GM19025 (cell line): ENCODE data around the gene ZNF521.

ENCODE experiments used
- ATAC-seq: cut with Tn5 transposase; IDR thresholded peaks from one replicate; pipeline ENCODE4 v1.9.1; 2021; ENCODE audit warnings: mild to moderate bottlenecking, low read depth, moderate library complexity; ENCODE audit not compliant: unreplicated experiment

The ZNF521 gene

DNA sequence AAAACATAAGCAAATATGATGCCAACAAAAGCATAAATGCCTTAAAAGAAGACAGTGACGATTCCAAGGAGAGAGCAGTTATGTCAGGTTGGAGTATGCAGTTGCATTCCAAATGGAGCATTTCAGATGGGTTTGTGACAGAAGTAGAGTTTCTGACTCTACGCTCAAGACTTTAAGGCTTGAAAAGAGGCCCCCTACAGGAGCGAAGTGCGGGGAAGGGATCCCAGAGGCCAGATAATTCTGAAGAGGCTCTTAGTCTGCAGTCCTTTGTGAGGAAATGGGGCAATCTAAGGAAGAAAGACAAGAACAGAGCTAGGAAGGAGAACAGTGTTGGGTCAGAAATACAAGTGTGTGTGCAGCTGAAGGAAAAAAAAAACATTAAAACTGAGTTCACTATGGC lies 95.5 kb downstream of the ZNF521 start:
- ATAC-seq: no peak

GRCh38 chr18:25253779-25254178 lies 98.2 kb downstream of the ZNF521 start:
- no peak for ATAC-seq

- no peak for ATAC-seq
These were observed 98.8 kb downstream of the ZNF521 start for GRCh38 chr18:25253136-25253535.

DNA sequence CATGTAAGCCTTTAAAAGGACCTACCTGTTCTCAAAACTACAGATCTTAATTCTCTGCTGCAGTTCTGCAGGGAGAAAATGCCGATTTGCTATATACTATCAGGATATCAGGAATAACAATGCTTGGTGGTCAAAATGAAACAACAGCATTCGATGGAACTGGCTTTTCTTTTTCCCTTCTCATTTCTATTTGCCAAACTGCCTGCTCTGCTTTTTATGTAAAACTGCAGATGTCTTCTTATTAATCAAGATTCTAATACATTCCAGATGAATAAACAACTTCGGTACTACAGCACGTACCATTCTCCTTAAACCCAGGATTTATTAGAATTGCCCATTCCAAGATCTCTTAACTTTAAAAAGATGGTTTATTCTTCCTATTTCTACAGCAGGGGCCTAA lies 100.9 kb downstream of the ZNF521 start:
- ATAC-seq: no peak

- ATAC-seq: no peak
These were observed 101.5 kb downstream of the ZNF521 start for GRCh38 chr18:25250474-25250851.

- ATAC-seq: no peak
These were observed 103.2 kb downstream of the ZNF521 start for GRCh38 chr18:25248755-25249154.

- no peak for ATAC-seq
These were observed 104.2 kb downstream of the ZNF521 start for GRCh38 chr18:25247725-25248124.

GRCh38 chr18:25244924-25245698 lies 106.9 kb downstream of the ZNF521 start:
- no peak for ATAC-seq

GRCh38 chr18:25244170-25244569 lies 107.8 kb downstream of the ZNF521 start:
- no peak for ATAC-seq

- no peak for ATAC-seq
These were observed 108.2 kb downstream of the ZNF521 start for GRCh38 chr18:25243754-25244153.

DNA sequence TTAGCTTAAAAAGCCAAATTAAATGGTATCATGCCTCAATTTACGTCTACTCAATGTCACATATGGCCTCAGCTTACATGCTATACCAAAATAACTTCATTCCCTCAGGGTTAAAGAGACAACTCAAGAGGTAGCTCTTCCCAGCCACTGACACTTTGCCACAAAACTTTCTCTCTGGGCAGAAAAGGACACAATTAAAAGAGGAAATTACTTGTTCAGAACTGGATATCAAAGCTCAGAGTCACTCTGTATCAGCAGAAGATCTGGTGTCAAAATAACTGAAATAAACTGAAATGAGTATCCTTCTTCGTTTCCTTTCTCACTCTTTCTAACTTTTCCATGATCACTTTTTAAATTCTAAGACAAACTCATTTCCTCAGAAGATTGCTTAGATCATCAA lies 108.7 kb downstream of the ZNF521 start:
- ATAC-seq: no peak

DNA sequence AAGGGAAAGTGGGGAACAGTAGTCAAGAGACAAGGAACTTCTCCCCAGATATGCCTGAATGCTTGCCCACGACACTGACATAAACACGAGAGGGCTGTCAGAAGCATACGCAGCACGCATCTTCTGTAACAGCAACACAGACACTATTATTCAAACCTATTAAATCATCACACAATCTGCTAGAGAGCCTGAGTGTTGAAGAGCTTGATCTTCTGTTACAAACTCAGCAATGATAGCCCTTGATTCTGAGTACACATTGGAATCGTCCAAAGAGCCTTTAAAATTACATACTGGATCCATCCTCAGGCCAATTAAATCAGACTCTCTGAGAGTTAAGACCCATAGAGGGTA lies 111.6 kb downstream of the ZNF521 start:
- ATAC-seq: no peak

DNA sequence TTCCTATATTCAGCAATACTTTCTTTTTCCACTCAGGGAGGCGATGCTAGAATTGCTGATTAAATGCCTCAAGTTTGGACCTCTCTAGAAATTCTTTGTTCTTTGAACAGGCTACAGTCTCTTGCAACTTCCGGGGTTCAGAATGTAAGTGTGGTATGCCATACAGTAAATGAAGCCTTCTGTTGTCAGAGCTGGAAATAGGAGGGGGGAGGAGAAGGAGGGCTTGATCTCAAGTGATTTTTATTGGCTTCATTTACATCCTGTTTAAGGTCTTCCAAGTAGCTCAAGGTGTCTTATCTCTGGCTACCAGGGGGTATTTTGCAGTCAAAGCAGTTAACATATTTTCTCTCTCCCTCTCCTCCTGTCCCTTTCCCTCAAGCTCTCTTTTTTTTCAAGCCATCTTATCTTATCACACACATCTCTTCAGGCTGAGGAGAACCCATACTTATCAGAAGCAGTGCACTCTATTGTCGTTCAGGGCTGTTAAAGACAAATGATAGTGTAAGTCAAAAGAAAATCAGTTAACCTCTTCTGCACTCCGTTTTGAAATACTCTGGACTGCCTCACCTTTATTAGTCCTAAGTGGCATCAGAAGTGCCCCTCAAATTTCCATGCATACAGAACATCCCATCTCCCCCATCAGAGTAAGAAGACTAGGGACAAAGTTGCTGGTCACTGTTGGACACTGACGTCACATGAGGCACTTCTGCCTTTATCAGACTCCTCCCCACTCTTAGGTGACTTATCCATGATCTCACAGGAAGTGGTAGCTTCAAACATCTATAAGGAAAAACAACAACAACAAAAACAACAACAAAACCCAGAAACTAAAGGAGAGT lies 112.2 kb downstream of the ZNF521 start:
- ATAC-seq: no peak

- ATAC-seq: no peak
These were observed 112.8 kb downstream of the ZNF521 start for GRCh38 chr18:25239151-25239550.

GRCh38 chr18:25237571-25238267 lies 114.2 kb downstream of the ZNF521 start:
- ATAC-seq: no peak

- ATAC-seq: no peak
These were observed 115.2 kb downstream of the ZNF521 start for GRCh38 chr18:25236736-25237135.

DNA sequence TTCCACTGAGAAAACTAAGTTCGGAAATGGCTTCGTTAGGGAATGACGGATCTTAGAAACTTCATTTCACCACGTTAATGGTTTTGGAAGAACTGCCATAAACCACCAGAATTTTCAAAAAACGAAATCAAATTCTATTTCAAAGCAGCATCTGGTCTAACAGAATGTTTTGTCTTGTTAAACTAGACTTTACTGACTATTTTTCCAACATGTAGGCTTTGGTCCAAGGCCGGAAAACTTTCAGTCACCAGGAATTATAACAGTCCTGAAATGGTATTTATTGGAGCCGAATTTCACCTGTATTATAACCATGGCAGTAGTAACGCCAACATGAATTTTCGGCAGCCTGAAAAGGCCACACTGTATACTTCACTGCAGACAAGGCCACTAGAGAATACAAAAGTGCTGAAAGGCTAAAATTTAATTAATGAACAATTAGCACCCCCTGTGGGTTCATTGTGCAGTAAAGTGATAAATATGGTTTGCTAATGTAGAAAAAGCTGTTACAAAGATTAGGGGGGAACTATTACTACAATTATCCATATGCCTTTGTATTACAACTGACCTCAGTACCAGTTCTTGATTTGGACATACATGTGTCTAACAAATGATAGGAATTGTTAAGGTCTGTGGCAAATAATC lies 116.4 kb downstream of the ZNF521 start:
- ATAC-seq: no peak

DNA sequence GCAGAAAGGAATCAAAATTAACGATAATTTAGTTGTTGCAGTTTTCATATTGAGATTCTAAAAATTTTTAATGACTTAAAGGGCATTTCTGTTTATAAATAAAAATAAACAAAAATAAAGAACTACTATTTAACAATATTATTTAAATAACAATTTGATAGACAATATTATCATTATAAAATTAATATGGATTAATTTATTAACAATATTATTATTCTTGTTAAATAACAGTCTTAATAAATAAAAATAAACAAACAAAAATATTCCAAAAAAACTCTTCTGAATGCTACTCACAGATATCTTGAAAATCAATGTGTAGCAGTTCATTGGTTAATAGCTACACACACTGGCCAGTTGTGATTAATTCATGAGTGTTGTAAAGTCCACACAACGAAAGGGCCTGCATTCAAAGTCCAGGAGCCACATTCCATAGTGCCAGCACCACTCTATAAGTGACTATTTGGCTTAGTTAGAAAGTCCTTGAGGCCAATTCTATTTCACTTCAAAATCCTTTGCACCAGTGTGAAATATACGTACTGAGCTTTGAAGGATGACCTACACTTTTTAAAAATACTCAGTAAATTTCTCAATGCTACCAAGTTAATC lies 117.1 kb downstream of the ZNF521 start:
- no peak for ATAC-seq

GRCh38 chr18:25234322-25234639 lies 117.7 kb downstream of the ZNF521 start:
- ATAC-seq: no peak

- no peak for ATAC-seq
These were observed 118.2 kb downstream of the ZNF521 start for GRCh38 chr18:25233528-25234321.
